ENCODE results near the gene TTC38.
"Not testable (repeated sequence)": the region's sequence is repeated elsewhere in the genome, so short reads cannot be mapped to it uniquely, and the experiment has no call there.

TTC38 gene

DNA sequence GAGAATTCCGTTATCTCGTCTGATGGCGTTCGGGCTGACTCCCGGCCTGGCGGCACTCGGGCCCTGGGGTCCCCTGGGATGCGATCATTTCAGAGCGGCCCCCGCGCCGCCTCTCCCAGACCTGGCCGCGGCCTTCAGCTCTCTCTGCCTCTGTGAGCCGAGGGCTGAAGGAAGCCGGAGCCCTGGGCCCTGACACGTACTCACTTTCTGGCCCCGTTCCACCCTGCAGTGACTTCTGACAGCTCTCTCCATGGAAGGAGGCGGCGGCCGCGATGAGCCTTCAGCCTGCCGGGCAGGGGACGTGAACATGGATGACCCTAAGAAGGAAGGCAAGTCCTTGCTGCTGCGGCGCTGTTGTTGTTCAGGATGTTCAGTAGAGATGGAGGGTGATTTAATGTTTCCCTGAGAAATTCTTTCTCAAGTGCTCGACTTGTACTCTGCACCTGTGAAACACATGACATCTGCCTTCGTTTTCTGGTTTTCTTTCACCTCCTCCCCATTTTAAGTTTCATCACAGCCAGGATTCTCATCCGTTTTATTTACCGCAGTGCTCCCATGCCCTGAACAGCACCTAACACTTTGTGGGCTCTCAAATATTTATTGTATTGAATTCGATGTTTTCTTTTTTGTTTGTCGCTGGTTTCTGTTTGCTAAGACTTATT, 29.5 kb downstream of the TTC38 start:
- no peak for DNase-seq

DNA sequence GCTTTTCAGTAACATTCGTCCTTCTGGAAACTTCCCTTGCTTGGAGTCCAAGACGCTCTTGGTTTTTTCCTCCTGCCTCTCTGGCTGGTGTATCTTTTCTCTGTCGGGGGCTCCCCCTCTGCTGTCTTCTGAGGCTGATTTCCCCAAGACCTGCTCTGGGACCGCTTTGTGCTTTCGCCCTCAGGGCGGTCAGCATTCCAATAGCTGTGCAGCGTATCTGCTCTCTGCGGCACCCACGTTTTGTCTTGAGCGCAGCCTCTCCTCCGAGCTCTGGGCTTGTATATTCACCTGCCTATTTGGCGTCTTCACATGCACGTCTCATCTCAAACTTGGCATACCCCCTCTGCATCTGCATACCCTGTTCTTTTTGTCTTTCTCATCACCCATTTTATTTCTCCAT, 31.3 kb downstream of the TTC38 start:
- no peak for DNase-seq

DNA sequence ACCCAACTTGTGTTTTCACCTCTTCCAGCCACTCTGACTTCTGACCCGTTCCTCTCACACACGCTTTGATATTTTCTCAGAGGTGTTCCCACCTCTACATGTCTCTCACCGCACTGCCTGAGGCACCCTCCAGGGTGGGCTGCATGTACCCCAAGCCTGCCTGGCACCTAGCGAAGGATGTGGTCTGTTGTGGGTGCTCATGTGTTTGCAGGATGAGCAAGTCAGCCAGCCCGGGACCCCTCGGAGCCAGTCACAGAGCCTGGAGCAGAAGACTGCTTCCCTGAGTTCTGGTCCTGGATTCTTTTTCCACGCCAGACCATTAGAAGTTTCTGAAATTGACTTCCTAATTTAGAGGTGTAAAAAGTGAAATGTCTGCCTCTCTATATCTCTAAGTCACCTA, 32.7 kb downstream of the TTC38 start:
- no peak for DNase-seq

DNA sequence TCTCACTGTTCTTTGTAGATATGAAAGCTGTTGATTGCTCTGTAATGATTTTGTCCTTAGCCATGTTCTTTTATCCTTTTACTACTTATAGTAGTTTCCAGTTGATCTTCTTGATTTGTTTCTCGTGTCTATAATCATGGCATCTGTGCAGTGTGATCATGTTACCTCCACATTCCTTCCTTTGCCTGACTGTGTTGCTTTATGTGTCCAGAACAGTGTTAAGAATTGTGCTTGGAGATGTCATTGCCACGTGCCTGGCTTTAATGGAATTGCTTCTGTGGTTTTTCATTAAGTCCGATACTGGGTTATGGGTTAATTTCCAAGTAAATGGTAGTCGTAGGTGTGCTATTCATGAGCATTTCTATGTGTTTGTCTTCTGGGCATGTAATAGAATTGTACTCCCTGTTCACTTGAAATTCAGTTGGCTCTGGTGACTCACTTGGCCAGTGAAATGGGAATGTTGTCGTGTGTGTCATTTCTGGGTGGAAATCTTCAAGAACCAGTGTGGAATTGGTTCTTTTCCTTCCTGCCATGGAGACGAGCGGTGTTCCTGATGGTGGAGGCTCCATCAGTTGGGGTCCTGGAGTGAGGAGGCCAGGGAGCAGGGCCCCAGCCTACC, 35.6 kb downstream of the TTC38 start:
- DNase-seq = no peak

DNA sequence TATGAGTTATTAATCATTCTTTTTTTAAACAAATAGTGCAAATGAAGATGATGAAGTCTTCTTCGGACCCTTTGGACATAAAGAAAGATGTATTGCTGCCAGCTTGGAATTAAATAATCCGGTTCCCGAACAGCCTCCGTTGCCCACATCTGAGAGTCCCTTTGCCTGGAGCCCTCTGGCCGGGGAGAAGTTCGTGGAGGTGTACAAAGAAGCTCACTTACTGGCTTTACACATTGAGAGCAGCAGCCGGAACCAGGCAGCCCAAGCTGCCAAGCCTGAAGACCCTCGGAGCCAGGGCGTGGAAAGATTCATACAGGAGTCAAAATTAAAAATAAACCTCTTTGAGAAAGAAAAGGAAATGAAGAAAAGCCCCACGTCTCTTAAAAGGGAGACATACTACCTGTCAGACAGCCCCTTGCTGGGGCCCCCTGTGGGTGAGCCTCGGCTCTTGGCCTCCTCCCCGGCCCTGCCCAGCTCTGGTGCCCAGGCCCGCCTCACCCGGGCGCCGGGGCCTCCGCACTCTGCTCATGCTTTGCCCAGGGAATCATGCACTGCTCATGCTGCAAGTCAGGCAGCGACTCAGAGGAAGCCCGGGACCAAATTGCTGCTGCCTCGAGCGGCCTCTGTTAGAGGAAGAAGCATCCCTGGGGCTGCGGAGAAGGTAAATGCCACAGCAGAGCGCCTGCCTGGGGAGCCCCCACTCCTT, 40.6 kb downstream of the TTC38 start:
- DNase-seq = no peak

DNA sequence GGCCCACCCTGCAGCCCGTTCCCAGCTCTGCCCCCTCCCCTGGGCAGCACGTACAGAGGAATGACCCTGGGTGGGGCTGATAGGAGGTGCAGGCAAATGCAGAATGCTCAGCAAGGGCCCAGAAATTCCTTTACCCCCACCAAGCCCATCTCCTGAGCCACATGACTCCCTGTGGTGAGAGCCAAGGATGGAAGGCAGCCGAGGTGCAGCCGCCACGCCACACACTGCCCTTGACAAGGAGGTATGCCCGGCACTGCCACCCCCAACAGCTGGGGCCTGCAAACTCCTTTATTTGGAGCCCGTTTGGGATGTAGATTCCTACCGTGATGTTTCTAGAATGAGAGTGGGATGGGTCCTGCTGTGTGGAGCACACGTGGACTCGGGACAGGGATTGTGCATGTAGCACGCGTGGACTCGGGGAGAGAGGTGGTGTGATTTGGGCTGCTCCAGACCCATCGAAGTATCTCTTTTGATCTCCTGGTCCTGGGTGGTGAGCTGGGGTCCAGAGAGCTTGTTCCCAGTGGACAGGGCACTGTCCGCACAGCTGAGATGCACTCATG, 41.8 kb downstream of the TTC38 start:
- DNase-seq = no peak

DNA sequence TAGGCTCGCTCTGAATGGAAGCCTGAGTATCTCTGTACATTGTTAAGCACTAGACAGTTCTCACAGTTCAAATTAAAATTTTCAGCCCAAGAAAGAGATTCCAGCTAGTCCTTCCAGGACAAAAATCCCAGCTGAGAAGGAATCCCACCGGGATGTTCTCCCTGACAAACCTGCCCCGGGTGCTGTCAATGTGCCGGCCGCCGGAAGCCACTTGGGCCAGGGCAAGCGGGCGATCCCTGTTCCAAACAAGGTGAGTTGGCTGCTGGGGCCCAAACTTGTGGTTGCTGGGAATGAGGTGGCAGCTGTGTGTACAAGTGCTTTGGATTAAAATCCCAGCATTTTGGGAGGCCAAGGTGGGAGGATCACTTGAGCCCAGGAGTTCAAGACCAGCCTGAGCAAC, 44.2 kb downstream of the TTC38 start:
- DNase-seq = no peak

DNA sequence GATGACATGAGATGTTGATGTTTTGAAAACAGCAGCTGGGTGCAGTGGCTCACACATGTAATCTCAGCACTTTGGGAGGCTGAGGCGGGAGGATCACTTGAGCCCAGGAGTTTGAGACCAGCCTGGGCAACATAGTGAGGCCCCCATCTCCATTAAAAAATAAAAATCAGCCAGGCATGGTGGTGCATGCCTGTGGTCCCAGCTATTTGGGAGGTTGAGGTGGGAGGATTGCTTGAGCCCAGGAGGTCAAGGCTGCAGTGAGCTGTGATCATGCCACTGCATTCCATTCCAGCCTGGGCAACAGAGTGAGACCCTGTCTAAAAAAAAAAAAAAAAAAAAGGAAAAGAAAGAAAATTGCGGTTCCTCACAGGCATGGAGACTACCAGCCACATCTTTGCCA, 45.0 kb downstream of the TTC38 start:
- not testable (repeated sequence) for DNase-seq

DNA sequence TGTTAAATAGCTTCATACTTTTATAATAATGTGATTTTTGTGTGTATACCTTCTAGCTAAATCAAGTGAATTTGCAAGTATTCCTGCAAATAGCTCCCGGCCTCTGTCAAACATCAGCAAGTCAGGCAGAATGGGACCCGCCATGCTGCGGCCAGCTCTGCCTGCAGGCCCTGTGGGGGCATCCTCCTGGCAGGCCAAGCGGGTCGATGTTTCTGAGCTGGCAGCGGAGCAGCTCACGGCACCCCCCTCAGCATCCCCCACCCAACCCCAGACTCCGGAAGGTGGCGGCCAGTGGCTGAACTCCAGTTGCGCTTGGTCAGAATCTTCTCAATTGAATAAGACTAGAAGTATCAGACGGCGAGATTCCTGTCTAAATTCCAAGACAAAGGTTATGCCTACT, 48.2 kb downstream of the TTC38 start:
- DNase-seq = no peak

DNA sequence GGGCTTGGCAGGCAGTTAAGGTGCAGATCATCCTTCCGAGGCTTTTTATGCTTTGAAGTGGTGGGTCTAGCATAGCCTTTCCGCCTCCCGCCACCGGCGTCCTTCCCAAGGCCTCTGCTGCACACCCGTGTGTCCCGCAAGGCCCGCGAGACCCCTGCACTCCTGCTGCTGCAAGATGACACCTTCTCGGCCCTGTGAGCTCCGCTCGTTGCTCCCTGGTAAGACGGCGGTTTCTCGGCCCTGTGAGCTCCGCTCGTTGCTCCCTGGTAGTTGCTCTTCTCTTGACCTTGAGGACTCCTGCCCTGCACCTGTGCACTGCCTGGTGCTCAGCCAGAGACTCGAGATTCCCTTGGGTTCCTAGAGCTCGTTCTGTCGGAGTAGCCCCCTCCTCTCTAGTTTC, 49.8 kb downstream of the TTC38 start:
- no peak for DNase-seq

DNA sequence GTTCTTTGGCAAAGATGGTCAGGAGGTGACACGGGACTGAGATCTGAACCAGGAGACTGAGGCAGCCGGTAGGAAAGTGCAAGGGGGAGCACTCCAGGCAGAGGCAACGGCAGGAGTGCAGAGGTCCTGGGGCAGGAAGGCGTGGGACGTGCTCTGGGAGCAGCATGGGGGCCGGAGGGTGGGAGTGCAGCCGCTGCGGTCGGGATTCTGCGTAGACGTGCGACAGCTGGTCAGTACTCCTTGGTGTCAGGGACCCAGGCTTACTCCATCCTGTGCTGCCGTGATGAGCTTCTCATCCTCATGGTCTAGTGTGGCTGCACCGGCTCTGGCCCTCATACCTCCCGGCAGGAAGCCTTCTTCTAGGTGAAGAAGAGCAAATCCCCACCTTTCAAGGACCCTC, 50.8 kb downstream of the TTC38 start:
- DNase-seq = no peak

DNA sequence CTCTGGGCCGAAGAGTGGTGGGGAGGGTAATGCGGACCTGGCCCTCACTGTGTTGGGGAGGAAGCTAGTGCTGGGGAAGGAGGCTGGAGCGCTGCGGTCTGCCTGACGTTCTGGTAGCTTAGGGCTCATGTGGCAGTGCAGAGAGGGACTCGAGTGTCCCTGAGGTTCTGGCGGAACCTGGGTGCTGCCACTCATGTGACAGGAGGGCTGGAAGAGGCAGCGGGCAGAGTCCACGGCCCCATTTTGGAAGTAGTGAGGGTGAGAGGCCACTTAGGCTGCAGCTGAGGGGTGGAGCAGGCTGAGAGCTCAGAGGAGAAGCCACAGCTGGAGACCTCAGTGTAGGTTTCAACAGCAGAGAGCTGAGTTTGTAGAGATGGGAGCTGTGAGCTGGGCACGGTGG, 51.5 kb downstream of the TTC38 start:
- DNase-seq = no peak

DNA sequence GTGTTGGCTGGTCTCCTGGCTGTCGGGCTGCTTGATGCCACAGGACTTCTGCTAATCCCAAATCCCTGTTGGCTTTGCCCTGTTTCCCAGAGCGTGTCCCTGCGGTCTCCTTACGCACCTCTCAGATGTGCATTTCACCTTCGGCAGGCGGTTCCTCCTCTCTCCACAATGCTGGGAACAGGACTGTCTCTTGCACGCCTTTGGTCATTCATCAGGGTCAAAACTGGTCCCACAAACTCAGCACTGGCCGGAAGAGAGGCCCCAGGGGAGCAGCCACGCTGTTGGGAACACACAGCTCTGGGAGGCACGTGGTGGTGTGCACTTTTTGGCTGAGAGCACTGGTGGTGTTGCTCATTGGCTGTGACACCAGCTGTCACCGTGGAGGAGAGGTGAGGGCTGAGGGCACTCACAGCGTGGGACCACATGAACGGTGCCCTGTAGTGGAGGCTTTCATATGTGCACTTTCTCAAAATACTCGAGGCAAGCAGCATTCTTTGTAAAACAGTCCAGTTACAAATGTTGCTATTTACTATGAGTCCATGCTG, 52.4 kb downstream of the TTC38 start:
- DNase-seq = no peak

DNA sequence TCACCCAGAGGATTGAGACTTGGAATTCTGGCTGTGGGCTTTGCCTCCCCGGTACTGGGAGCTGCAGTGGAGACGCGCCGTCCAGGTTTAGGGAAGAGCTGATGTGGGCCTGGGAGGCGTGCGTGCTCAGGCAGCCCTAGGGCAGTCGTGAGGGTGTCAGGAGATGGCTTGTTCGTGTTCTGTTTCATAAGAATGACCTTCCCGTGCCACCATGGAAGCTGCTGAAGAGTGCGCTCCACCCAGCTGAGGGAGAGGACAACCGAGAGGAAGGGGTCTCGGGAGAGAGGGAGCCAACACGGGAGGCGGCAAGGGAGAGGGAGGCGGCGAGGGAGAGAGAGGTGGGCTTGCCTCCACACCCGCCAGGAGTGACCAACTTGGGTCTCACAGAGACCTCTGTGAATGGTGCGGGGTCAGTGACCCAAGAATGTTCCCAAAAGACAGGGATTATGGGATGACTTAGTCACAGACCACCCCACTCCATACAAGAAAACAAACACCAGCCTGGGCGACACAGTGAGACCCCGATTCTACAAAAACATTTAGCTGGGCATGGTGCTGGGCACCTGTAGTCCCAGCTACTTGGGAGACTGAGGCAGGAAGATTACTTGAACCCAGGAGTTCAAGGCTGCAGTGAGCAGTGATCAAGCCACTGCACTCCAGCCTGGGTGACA, 53.0 kb downstream of the TTC38 start:
- DNase-seq = no peak

DNA sequence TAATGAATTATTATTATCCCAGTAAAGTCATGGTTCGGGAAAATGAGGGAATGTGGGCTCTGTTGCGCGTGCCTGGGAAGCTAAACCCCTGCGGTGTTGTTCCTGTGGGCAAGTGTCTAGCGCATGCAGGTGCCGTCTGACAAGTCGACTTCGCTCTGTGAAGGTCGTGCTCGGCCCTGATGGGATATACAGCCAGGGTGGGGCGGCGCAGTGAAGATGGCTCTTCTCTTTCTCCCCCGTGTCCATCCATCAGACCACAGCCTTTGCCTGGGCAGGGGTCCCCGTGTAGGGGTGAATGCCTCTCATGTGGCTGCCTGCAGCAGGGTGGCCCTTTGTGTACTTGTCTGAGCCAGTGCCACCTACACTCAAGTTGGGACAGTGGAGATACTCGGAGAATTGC, 54.9 kb downstream of the TTC38 start:
- DNase-seq = no peak

DNA sequence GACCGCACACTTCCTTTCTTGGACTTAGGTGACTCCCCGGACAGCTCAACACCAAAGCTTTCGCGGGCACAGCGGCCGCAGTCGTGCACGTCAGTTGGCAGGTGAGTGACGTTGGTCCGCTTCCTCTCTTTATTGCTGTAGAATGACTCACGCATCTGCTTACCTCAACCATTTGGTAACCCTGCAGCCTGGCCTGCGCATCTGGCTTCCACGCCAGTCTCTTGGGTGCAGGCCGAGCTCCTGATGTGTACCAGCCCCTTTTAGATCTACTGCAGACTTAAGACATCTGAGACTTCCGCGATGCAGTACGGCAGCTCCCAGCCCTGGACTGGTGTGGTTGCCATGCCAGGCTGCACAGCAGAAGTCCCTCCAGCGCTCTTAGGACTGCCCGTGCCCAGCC, 55.4 kb downstream of the TTC38 start:
- no peak for DNase-seq

DNA sequence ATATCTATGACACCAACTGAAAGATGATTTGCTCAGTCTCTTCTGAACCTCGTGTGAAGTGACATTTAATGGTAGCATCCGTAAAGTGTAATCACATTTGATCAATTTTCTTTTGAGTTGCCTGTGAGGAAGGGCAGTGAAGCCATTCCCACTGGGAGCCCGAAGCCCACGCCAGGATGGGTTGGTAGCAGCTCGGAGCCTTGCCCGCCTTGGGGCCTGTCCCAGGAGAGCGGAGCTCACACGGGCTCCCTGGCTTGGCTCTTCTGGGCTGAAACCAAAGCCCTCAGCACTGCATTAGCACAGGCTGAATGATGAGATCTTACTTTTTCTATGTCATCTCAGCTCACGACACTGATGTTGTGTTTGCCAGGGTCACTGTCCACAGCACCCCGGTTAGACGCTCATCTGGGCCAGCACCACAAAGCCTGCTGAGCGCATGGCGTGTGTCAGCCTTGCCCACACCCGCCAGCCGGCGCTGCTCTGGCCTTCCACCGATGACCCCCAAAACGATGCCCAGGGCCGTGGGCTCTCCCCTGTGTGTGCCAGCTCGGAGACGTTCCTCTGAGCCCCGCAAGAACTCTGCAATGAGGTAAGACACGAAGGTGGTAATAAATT, 58.4 kb downstream of the TTC38 start:
- no peak for DNase-seq

DNA sequence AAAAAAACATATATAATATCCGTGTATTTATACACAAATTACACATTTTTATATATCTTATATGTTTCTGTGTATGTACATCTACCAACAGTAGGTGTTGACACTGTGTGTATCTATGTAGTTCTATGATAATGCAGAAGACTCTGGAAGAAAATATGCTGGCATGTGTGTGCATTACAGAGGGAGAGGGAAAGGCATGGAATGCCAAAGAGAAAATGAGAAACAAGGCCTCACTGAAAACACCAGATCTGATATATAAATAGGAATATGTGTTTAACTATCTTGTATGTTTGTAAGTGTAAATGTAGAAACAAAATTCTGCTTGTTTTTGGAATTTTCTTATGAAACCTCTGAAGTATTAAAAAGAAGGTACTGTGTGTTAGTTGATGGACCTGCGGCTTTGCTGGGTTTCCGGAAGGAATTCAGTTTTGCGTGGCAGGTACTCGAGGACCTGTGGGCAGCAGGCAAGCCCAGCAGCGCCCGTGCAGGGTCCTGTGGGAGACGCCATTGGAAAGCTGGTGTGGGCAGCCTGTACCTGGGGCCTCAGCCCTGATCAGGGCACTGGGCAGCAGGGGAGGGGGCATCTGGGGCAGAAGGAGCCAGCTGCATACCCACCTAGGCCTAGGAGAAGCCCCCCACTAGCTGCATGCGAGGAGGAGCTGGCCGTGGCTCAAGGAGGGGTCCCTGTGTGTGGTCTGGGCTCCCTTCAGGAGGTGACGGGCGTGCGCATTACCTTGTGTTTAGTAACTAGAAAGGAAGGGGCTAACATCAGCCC, 60.1 kb downstream of the TTC38 start:
- DNase-seq = no peak

DNA sequence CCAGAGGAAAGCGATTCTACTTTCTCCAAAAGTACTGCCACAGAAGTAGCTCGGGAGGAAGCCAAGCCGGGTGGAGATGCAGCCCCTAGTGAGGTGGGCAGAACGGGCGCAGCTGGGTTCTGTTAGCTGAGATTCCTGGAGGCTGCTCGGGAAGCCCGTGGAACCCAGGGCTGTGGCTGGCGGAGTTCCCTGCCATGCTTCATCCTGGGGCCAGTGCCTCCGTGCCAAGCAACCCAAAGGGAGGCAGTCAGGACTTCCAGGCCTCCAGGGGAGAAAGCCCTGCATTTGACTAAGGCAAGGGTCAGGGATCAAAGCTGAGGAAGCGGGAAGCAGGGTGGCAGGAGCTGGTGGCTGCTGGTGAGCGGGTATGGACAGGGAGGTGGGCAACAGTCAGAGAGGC, 61.0 kb downstream of the TTC38 start:
- no peak for DNase-seq

DNA sequence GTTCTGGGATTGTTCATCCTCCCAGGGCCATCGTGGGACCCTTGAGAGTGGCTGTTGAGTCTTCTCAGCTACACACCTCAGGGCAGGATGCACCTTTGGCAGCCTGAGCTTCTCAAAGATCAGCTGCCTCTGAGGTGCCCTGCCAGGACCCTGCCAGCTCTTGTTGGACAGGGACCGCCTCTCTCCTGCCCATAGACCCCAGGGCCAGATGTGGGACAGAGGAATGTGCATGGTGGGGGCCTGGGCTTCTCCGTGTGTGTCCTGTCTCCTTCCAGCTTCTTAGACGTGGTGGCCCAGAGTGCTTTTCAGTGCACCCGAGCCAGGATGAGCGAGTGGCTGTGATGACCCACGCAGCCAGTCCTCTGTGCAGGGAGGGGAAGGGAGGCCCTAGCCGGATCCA, 61.8 kb downstream of the TTC38 start:
- DNase-seq = no peak

DNA sequence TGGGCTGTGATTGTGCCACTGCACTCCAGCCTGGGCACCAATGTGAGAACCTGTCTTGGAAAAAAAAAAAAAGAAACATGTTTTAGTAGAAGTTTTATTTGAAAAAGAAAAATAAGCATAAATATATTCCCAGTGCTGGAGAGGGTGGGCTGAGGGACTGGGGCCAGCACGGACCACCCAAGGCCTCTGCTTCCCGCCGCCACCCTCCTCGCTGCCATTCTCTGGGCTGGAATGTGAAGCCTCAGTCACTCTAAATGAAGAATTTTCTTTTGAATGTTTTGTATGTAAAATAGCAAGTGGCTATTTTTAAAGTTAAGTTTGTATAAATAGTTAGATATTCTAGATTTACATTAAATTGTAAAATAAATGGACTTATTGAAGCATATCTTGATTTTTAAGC, 62.6 kb downstream of the TTC38 start:
- DNase-seq = no peak

DNA sequence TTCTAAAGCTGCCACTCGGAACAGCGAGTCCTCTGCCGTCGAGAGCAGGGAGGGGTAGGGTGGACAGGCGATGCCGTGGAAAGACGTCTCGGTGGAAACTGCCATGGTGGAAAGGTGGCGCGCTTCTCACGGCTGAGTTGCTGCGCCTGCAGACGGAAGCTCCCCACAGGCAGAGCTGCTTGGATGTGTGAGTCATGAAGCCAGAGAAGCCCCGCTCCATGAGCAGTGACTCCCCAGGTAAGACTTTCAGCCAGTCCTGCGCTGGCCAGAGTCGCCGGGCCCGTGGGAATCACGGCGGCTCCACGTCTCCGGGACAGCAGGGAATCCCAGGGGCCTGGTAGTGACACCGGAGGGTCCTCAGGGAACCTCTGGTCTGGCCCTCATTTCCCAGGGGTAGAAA, 63.7 kb downstream of the TTC38 start:
- DNase-seq = no peak

Data from bone marrow (tissue), 2 donors.